Activated T-helper 2 cell treated with anti-CD3 and anti-CD28 coated beads, Interferon-gamma antibody, Interleukin-2, Interleukin-4, amounts not matched to agents 10 μg/mL and 5 μg/mL and 100 μg/mL, durations not matched to agents 14 hours and 24 hours and 36 hours (primary cell): ENCODE measurements around the gene ADAM22. TPM values are rescaled to one million over a fixed set of nuclear protein-coding genes. Genes with fewer than 3 reads are reported as not detected.

Experiments used
- DNase-seq: peaks from one replicate; pipeline ENCODE4 v3.0.0; 2021; ENCODE audit warnings: low spot score
- H3K27ac Mint-ChIP-seq: one replicate; pipeline ENCODE4 v1.8.0; 2021; ENCODE audit warnings: mixed read lengths
- H3K27me3 Mint-ChIP-seq: one replicate; pipeline ENCODE4 v1.8.0; 2021; ENCODE audit warnings: low read depth, mixed read lengths
- H3K36me3 Mint-ChIP-seq: one replicate; pipeline ENCODE4 v1.8.0; 2021; ENCODE audit warnings: low read depth, mixed read lengths
- H3K4me1 Mint-ChIP-seq: one replicate; pipeline ENCODE4 v1.8.0; 2021; ENCODE audit warnings: low read depth, mixed read lengths
- H3K4me3 Mint-ChIP-seq: one replicate; pipeline ENCODE4 v1.8.0; 2021; ENCODE audit warnings: low read depth, mild to moderate bottlenecking, moderate library complexity, mixed read lengths
- H3K9me3 Mint-ChIP-seq: one replicate; pipeline ENCODE4 v1.8.0; 2021; ENCODE audit warnings: mixed read lengths
- intact Hi-C: fragments of 100-400 bp; cut with micrococcal nuclease; formaldehyde crosslinking; loops from one replicate; pipeline ENCODE4 v1.15.1; 2023
- total RNA-seq: library from RNA; stranded (reverse); gene quantifications from 2 replicates; pipeline ENCODE4 v1.2.3, GENCODE V29; 2022

The ADAM22 gene
- total RNA-seq, 1 donor from 2014 or later: 3.7 TPM

- Mint-ChIP-seq H3K27me3 (no peaks in the 10 kb centered on the region), H3K9me3 (no peaks in the 10 kb centered on the region), H3K4me1 (no peaks in the 10 kb centered on the region), H3K36me3 (no peaks in the 10 kb centered on the region), H3K4me3 (no peak overlapping the region), H3K27ac (no peak overlapping the region)
- no peak for DNase-seq
- intact Hi-C loops: no loop called here
Measured at GRCh38 chr7:88018501-88018900, 84.5 kb downstream of the ADAM22 start.

- intact Hi-C loops: no loop called here
- peaks cover 5% of the 10 kb centered on the region for H3K9me3 Mint-ChIP-seq
- no peak for DNase-seq
- no peak overlapping the region for H3K4me3 Mint-ChIP-seq
- no peaks in the 10 kb centered on the region for H3K36me3 Mint-ChIP-seq
- no peak overlapping the region for H3K27ac Mint-ChIP-seq
- H3K27me3 Mint-ChIP-seq: no peaks in the 10 kb centered on the region
- no peaks in the 10 kb centered on the region for H3K4me1 Mint-ChIP-seq
Measured at GRCh38 chr7:88020953-88021665, 87.1 kb downstream of the ADAM22 start.

GRCh38 chr7:88027724-88028123 lies 93.7 kb downstream of the ADAM22 start:
- no peak overlapping the region for H3K4me3 Mint-ChIP-seq

GRCh38 chr7:88034083-88034695 lies 100.1 kb downstream of the ADAM22 start:
- Mint-ChIP-seq H3K9me3 (peaks cover 32% of the 10 kb centered on the region), H3K4me1 (no peaks in the 10 kb centered on the region), H3K27ac (no peak overlapping the region), H3K36me3 (no peaks in the 10 kb centered on the region), H3K27me3 (no peaks in the 10 kb centered on the region), H3K4me3 (no peak overlapping the region)
- DNase-seq: no peak
- intact Hi-C loops: no loop called here

More at GRCh38 chr7:88027724-88028123, 93.7 kb downstream of the ADAM22 start:
- intact Hi-C loops: no loop called here
- no peak for DNase-seq
- H3K4me1 Mint-ChIP-seq: no peaks in the 10 kb centered on the region
- H3K36me3 Mint-ChIP-seq: no peaks in the 10 kb centered on the region
- H3K27me3 Mint-ChIP-seq: no peaks in the 10 kb centered on the region
- peaks cover 39% of the 10 kb centered on the region for H3K9me3 Mint-ChIP-seq
- H3K27ac Mint-ChIP-seq: no peak overlapping the region

GRCh38 chr7:88037050-88037449 lies 103.0 kb downstream of the ADAM22 start:
- no peak overlapping the region for H3K27ac Mint-ChIP-seq
- H3K9me3 Mint-ChIP-seq: peaks cover 10% of the 10 kb centered on the region
- DNase-seq: no peak
- intact Hi-C loops: no loop called here
- no peaks in the 10 kb centered on the region for H3K36me3 Mint-ChIP-seq
- H3K27me3 Mint-ChIP-seq: no peaks in the 10 kb centered on the region
- no peak overlapping the region for H3K4me3 Mint-ChIP-seq
- peaks cover 5% of the 10 kb centered on the region for H3K4me1 Mint-ChIP-seq

- peaks cover 15% of the 10 kb centered on the region for H3K4me1 Mint-ChIP-seq
Measured at GRCh38 chr7:88040694-88041093, 106.6 kb downstream of the ADAM22 start.

GRCh38 chr7:88041583-88041982 lies 107.5 kb downstream of the ADAM22 start:
- Mint-ChIP-seq H3K27ac (no peak overlapping the region), H3K27me3 (no peaks in the 10 kb centered on the region), H3K9me3 (no peaks in the 10 kb centered on the region), H3K4me1 (peaks cover 15% of the 10 kb centered on the region), H3K36me3 (no peaks in the 10 kb centered on the region), H3K4me3 (no peak overlapping the region)
- intact Hi-C loops: no loop called here
- DNase-seq: no peak

More at GRCh38 chr7:88040694-88041093, 106.6 kb downstream of the ADAM22 start:
- Mint-ChIP-seq H3K9me3 (no peaks in the 10 kb centered on the region), H3K36me3 (no peaks in the 10 kb centered on the region), H3K27me3 (no peaks in the 10 kb centered on the region), H3K4me3 (no peak overlapping the region), H3K27ac (no peak overlapping the region)
- intact Hi-C loops: no loop called here
- DNase-seq: no peak

- intact Hi-C loops: no loop called here
- Mint-ChIP-seq H3K27ac (no peak overlapping the region), H3K4me3 (no peak overlapping the region), H3K27me3 (no peaks in the 10 kb centered on the region), H3K4me1 (peaks cover 15% of the 10 kb centered on the region), H3K36me3 (no peaks in the 10 kb centered on the region), H3K9me3 (no peaks in the 10 kb centered on the region)
- DNase-seq: no peak
Measured at GRCh38 chr7:88042157-88042556, 108.1 kb downstream of the ADAM22 start.

- Mint-ChIP-seq H3K4me3 (no peak overlapping the region), H3K36me3 (no peaks in the 10 kb centered on the region), H3K27ac (no peak overlapping the region), H3K9me3 (no peaks in the 10 kb centered on the region), H3K27me3 (no peaks in the 10 kb centered on the region), H3K4me1 (peaks cover 15% of the 10 kb centered on the region)
- intact Hi-C loops: no loop called here
- no peak for DNase-seq
Measured at GRCh38 chr7:88042803-88043202, 108.8 kb downstream of the ADAM22 start.

GRCh38 chr7:88044069-88044468 lies 110.0 kb downstream of the ADAM22 start:
- Mint-ChIP-seq H3K4me1 (peaks cover 15% of the 10 kb centered on the region), H3K4me3 (no peak overlapping the region), H3K27ac (no peak overlapping the region), H3K36me3 (no peaks in the 10 kb centered on the region), H3K27me3 (no peaks in the 10 kb centered on the region), H3K9me3 (no peaks in the 10 kb centered on the region)
- intact Hi-C loops: no loop called here
- no peak for DNase-seq

GRCh38 chr7:88046839-88047573 lies 113.0 kb downstream of the ADAM22 start:
- H3K36me3 Mint-ChIP-seq: no peaks in the 10 kb centered on the region
- intact Hi-C loops: loop anchor here (5.0 kb wide), 1 partner anchor 55 kb away; no protein-coding TSS in a partner anchor
- no peak overlapping the region for H3K27ac Mint-ChIP-seq
- DNase-seq: no peak
- H3K4me1 Mint-ChIP-seq: peaks cover 10% of the 10 kb centered on the region
- no peaks in the 10 kb centered on the region for H3K27me3 Mint-ChIP-seq
- H3K9me3 Mint-ChIP-seq: no peaks in the 10 kb centered on the region
- no peak overlapping the region for H3K4me3 Mint-ChIP-seq

GRCh38 chr7:88057655-88058054 lies 123.6 kb downstream of the ADAM22 start:
- Mint-ChIP-seq H3K27me3 (no peaks in the 10 kb centered on the region), H3K4me3 (no peak overlapping the region), H3K4me1 (no peaks in the 10 kb centered on the region), H3K27ac (no peak overlapping the region), H3K9me3 (no peaks in the 10 kb centered on the region), H3K36me3 (no peaks in the 10 kb centered on the region)
- intact Hi-C loops: no loop called here
- no peak for DNase-seq

- no peaks in the 10 kb centered on the region for H3K4me1 Mint-ChIP-seq
- DNase-seq: no peak
- no peaks in the 10 kb centered on the region for H3K9me3 Mint-ChIP-seq
- intact Hi-C loops: no loop called here
- no peak overlapping the region for H3K4me3 Mint-ChIP-seq
- no peak overlapping the region for H3K27ac Mint-ChIP-seq
- H3K36me3 Mint-ChIP-seq: no peaks in the 10 kb centered on the region
- H3K27me3 Mint-ChIP-seq: no peaks in the 10 kb centered on the region
Measured at GRCh38 chr7:88062238-88062637, 128.2 kb downstream of the ADAM22 start.
